Urothelium cell line (cell line): Measurements from ENCODE around the gene APOL1.
"Not testable (repeated sequence)": the region's sequence is repeated elsewhere in the genome, so short reads cannot be mapped to it uniquely, and the experiment has no call there.

Experiments
- DNase-seq: peaks from one replicate; pipeline ENCODE4 v3.0.0; 2011; ENCODE audit warnings: low spot score, mixed read lengths
- FAIRE-seq: peaks from 2 replicates; lab custom pipeline; 2011; peaks lifted over from hg19 to GRCh38; lab: Jason Lieb, UNC

APOL1 gene, protein sequence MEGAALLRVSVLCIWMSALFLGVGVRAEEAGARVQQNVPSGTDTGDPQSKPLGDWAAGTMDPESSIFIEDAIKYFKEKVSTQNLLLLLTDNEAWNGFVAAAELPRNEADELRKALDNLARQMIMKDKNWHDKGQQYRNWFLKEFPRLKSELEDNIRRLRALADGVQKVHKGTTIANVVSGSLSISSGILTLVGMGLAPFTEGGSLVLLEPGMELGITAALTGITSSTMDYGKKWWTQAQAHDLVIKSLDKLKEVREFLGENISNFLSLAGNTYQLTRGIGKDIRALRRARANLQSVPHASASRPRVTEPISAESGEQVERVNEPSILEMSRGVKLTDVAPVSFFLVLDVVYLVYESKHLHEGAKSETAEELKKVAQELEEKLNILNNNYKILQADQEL

DNA sequence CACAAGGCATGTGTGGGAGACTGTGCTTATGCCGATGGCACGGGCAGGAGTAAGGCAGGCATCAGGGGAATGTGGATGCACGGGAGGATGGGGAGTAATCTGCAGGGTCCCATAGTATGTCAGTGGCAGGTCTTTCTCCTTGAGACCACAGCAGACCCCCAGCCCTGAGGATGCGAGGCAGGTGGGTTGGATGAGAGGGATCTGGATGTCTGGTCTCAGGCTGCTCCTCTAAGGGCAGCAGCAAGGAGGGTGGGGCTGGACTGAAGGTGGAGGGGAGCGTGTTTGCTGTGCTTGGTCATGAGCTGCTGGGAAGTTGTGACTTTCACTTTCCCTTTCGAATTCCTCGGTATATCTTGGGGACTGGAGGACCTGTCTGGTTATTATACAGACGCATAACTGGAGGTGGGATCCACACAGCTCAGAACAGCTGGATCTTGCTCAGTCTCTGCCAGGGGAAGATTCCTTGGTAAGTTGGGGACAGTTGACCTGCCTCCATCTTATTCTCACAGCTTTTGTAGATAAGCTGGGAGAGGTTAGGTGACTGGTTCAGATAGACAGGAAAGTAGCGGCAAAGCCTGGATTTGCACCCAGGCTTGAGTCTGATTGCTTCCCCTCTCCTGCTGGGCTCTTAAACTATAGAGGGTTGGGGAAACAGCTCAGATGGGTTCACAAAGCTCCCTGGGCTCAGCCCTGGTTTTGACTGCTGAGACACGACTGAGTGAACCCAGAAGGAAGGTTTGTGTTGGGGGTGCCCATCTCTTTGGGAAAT is at the start of gene APOL1:
APOL1 (plus strand) TSS at position 380 of the 769 bp plus-strand sequence. CDS start 1,823 bp downstream, outside the sequence.
- peak; percentile 46 for FAIRE-seq

DNA sequence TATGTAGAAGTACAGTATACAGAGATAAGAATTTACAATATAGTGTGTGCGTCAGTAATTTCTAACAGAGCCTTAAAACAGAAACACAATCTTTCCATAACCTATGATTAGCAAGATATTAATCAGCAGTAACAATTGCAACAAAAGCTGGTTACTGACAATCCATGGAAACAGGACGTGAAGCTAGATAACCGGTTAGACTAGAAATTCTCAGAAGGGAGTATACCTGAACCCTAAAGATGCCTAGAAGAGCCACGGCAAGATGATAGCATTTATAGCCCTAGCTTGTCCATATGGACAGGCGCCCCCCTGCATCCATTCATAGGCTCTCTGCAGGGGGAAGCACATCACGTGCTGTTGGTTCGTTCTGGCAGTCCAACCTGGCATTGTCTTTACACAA is 49.5 kb upstream of the APOL1 start:
- not testable (repeated sequence) for FAIRE-seq, DNase-seq

More for the DNA sequence above, at the start of gene APOL1:
- peak; percentile 57 for DNase-seq

DNA sequence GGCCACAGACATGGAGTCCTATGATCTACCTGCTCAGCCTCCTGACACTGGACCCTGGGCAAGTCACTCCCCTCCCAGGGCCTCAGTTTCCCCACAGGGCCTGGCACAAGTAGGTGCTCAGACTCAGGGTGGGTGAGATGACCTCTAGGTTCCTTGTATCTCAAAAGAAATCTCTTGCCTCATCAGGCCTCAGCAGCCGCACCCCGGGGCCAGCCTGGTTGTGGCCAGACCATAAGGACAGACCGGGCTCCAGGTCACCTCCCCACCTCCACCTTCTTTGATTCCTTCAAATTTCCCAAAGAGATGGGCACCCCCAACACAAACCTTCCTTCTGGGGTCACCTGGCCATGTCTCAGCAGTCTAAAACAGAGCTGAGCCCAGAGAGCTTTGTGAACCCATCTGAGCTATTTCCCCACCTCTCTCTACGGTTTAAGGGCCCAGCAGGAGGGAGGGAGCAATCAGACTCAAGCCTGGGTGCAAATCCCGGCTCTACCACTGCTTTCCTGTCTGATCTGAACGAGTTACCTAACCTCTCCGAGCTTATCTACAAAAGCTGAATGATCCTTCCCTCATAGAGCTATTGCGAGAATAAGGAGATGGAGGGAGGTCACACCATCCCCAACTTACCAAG is 48.8 kb upstream of the APOL1 start:
- DNase-seq (no peak), FAIRE-seq (no peak)

DNA sequence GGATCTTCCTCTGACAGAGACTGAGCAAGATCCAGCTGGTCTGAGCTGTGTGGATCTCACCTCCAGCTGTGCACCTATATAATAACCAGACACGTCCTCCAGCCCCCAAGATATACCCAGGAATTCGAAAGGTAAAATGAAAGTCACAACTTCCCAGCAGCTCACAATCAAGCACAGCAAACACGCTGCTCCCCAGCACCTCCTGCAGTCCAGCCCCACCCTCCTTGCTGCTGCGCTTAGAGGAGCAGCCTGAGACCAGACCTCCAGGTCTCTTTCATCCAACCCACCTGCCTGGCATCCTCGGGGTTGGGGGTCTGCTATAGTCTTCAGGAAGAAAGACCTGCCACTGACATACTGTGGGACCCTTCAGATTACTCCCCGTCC is 48.3 kb upstream of the APOL1 start:
- no peak for FAIRE-seq

DNA sequence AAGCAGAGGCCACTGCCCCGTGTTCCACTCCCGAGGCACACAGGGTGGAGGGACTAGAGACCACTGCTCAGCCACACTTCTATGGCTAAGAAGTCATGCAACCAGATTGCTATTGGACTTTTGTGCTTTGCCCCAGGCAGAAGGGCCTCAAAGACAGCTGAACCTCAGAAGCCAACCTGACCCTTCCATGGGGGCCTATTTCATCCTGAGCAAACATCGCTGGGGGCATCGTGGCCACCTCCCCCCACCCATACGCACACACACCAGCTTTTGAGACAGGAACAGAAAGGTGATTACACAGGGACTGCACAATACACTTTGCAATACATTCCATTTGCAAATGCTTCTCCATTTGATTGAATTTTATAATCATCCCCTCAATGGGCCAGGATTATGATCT is 47.4 kb upstream of the APOL1 start:
- not testable (repeated sequence) for FAIRE-seq, DNase-seq

More for the DNA sequence above, 48.3 kb upstream of the APOL1 start:
- DNase-seq = no peak

DNA sequence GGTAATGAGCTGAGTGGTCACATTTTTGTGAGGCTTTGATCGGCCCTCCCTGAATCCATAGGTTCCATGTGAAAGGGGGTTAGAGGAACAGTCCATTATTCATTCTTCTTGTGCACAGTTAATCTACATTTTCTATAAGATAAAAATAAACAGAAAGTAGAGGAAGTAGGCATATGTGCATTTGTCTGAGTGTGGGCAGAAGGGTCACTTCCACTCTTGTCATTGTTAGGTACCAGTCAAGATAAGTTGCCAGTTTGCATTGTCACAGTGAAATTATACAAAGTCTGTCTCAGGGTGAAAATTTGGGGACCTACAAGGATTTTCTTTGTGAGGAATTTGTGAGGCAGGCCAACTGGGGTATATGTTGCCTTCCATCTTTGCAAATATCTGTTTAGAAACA is 46.7 kb upstream of the APOL1 start:
- FAIRE-seq (no peak), DNase-seq (no peak)

DNA sequence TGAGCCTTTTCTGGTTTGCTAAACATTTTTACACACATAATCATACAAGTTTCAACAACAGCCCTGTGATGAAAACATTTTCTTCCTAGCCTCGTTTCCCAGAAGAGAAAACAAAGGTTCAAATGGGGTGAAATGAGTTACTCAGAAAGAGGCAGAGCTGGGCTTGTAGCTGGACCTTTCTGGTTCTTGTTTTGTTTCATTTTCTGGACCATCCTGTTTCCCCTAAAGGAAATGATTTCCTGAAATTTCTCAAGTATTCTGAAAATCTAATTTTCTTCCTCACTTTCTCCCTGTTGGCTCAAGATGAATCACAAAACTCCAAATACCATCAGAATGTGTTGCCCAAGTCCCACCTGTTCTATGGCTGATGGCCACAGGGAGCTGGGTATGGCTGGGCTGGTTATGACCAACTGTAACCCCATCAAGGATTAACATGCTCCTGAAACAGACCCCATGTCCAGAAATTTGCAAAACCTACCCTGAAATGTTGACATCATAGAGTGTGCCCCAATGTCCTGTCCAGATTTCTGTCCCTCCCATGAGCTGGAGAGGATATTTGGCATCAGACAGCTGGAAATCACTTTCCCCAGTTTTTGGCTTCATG is 44.7 kb upstream of the APOL1 start:
- no peak for FAIRE-seq

DNA sequence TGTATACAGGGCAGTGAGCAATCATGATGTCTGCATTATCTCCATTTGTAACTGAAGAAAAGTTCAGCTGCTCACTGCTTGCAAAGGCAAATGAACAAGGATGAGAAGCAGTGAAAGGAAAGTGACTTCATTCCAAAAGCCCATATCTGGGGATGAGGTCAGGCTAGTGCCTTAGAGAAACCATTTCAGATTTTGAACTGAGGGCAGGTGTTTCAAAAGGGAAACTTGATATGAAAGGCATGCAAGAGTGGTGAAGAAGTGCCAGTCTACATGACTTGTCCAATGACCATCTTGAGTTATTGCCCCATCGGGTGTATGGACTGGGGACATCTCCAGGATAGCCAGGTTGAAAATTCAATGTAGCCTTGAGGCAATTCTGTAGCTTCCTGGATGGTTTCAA is 44.0 kb upstream of the APOL1 start:
- DNase-seq (no peak), FAIRE-seq (peak; percentile 52)

More for the DNA sequence above, 44.7 kb upstream of the APOL1 start:
- no peak for DNase-seq

DNA sequence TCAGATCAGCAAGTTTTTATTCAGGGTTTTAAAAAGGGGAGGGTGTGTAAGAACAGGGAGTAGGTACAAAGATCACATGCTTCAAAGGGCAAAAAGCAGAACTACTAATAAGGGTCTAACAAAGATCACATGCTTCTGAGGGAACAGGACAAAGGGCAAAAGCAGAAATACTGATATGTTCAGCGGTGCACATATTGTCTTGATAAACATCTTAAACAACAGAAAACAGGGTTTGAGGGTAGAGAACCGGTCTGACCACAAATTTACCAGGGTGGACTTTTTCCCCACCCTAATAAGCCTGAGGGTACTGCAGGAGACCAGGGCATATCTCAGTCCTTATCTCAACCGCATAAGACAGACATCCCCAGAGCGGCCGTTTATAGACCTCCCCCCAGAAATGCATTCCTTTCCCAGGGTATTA is 43.4 kb upstream of the APOL1 start:
- not testable (repeated sequence) for FAIRE-seq, DNase-seq

DNA sequence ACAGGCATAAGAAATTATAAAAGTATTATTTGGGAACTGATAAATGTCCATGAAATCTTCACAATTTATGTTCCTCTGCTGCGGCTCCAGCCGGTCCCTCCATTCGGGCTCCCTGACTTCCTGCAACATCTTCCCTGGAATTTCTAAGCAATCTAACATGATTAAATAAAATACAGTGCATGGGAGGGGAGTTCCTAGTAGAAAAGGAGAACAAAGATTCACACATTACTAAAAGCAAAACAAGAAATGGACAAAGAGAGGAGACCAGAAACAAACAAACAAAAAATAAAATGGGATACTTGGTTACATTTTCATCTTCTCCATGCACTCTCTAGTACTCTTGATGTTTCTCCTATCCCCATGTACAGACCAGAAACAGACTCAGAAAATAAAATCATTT is 42.7 kb upstream of the APOL1 start:
- FAIRE-seq = no peak

DNA sequence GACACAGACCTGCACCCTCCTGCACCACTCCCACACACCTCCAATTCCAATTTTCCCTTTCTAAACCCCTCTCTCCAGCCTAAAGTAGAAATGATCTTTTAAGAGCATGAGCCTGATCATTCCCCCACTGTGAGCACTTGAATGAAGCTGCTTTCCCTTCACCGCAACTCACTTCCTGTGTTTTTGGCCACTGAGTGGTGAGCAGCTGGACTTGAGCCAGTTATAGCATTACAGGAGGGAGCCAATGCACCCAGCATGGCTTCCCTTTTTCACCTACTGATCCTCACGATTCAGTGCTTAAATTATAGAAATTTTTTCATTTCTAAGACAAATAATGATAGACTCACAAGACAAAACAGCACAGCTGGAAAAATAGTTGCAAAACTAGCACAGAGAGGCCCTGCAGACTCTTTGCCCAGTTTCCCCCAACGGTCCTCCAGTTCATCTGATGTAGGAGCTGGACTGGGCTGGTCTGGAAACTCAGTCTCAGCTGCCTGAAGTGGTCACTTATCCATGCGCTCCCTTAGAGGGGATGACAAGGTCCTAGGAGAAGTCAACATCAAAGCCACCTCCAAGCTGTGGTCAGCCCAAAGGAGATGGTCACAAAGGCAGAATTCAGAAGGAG is 41.6 kb upstream of the APOL1 start:
- peak; percentile 42 for DNase-seq
- FAIRE-seq = no peak

More for the DNA sequence above, 42.7 kb upstream of the APOL1 start:
- no peak for DNase-seq

DNA sequence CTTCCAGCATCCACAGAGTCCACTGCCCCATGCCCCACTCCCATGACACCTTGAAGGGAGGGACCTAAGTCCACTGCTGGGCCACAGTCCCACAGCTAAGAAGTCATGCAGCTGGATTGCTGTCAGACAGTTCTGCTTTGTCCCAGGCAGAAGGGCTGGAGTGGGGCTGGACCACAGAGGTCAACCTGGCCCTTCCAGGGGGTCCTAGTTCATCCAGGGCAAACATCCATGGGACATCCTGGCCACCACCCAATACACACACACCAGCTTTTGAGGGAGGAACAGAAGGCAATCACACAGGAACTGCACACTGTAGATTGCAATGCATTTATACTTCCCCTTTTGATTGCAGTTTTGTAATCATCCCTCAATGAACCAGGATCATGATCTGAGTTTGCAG is 40.0 kb upstream of the APOL1 start:
- DNase-seq (no peak), FAIRE-seq (no peak)

DNA sequence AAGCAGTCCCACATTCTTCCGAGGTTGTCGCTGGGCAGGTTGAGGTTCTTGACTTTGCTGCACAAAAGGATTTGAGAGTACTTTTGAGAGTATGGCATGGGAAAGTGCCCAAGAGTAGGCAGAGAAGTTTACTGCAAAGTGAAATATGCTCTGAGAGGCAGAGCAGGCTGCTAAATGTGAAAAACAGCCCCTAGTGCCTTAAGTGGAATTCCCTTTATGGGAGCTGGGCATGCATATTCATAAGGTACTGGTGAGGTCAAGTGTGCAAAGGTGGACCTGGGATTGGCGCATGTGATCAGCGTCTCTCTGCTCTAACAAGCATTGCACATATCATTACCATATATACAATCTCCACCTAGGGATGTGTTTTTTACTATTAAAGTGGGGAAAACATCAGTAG is 39.3 kb upstream of the APOL1 start:
- DNase-seq (no peak), FAIRE-seq (no peak)

DNA sequence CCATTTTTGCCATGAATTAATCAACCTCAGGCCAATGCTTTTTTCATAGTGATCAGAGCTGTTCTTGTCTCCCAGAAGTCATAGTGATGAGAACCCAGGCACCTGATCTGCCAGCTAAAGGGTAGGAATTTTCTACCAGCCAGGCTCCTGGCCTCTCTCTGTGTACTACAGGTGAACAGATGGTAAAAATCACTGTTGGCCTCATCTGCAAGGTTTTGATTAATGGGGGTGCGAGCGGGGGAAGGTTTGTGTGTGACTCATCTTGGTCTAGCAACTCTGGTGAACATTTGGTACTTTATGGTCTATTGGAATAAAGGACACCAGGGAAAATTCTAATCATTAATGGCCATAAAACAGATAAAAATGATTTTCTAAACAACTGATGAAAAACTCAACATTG is 37.0 kb upstream of the APOL1 start:
- FAIRE-seq = no peak
- no peak for DNase-seq

DNA sequence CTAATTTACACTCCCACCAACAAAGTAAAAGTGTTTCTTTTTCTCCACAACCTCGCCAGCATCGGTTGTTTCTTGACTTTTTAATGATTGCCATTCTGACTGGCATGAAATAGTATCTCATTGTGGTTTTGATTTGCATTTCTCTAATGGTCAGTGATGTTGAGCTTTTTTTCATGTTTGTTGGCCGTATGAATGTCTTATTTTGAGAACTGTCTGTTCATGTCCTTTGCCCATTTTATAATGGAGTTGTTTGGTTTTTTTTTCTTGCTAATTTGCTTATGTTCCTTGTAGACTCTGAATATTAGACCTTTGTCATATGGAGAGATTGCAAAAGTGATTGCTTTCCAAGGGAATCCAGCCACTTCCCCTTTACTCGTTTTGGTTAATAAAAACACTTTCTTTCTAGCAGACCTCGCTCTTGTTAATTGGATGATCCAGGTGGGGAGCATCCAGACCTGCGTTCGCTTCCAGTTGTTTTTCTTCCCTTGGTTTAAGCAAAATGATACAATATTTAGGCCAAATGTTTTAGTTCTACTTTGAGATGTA is 34.2 kb upstream of the APOL1 start:
- DNase-seq (no peak), FAIRE-seq (no peak)

DNA sequence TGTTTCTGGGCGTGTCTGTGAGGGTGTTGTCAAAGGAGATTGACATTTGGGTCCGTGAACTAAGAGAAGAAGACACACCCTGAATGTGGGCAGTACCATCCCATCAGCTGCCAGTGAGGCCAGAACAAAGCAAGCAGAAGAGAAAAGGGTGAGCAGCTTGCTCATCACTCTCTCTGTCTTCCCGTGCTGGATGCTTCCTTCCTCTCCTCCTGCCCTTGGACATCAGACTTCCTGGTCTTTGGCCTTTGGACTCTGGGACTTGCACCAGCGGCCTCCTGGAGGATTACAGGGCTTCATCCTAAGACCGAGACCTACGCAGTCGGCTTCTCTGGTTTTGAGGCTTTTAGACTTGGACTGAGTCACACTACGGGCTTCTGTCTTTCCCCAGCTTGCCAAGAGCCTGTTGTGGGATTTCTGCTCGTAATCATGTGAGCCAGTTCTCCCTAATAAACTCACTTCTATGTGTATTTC is 32.4 kb upstream of the APOL1 start:
- FAIRE-seq = no peak
- DNase-seq = peak; percentile 25

DNA sequence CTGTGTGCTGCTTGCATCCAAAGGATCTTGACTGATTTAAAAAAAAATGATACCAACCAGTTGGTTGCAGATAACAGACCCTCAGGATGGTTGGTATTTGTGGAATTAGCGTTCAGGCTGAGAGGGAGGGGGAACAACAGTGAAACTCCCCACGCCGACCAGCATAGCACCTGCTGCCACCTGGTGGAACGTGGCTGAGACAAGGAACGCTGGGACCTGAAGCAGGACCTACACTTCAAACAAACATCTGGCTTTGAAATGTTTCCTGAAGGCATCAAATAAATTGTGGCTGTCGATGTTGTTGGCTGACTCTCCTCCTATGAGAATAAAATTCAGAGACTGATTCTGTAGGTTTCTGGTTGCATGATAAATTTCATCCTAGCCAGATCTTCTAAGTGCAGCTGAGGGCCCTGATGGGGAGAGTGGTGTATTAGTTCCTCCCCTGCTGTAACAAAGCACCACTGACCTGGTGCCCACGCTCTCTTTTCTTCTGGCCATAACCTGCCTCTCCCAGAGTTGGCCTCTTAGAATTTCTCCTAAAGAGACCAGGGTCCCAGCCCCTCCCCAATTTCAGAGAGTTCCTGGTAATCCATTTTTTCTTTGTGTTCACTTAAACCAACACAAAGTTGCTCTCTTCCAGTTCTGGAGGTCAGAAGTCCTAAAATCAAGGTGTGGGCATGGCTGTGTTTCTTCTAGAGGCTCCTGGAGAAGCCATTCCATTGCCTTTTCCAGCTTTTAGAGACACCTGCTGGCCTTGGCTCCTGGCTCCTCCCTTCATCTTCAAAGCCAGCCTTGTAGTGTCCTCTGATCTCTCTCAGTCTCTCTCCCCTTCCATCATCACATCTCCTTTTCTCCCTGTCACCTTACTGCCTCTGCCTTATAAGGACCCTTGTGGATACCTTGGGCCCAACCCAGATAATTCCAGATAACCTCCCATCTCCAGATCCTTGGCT is 30.9 kb upstream of the APOL1 start:
- FAIRE-seq (peak; percentile 92), DNase-seq (peak; percentile 69)

DNA sequence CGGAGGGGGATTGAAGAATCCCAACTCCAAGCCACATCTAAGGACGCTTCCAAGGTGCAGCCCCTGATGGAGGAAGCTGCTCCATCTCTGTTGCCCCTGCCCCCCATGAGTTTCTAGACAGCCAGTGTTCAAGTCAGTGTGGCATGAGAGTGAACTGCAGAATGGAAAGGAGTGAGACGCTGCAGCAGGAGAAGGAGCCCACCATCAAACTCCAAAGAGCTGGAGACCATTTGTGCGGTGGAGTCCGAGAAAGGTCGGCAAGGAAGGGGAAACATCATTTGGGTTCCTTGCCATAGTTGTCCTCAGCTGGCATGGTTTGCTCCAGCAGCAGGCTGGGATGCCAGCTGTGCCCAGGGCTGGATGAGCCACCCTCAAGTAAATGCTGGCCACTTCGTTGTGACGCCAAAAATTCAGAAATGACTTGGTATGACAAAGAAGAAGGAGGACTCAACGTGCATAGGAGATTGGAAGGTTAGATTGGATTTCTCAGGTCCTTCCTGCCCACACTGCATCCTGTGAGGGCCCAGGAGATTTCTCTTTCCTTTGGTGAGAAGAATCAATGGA is 30.0 kb upstream of the APOL1 start:
- DNase-seq = no peak
- peak; percentile 58 for FAIRE-seq

DNA sequence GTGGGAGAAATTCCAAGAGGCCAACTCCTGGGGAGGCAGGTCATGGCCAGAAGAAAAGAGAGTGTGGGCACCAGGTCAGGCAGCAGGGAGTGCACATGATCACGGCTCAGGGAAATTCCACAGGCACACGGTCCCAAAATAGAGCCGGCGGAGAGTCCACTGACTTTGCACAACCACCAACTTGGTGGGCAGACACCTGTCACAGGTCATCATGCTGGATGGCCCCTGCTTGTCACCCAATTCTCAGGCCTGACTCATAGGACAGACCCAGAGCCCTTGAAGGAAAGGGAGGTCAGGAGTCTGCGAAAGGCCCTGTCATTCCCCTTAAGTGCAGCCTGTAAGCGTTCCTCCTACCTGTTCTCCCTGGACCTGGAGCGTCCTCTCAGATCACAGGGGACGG is 29.4 kb upstream of the APOL1 start:
- FAIRE-seq (no peak), DNase-seq (no peak)
